ENCODE measurements around the gene SPOCK1. TPM values are rescaled to one million over a fixed set of nuclear protein-coding genes. Genes with fewer than 3 reads are reported as not detected.

SPOCK1 gene
- polyA plus RNA-seq, 3 donors, result 1.8 to 5.7 (median 2.1) TPM

DNA sequence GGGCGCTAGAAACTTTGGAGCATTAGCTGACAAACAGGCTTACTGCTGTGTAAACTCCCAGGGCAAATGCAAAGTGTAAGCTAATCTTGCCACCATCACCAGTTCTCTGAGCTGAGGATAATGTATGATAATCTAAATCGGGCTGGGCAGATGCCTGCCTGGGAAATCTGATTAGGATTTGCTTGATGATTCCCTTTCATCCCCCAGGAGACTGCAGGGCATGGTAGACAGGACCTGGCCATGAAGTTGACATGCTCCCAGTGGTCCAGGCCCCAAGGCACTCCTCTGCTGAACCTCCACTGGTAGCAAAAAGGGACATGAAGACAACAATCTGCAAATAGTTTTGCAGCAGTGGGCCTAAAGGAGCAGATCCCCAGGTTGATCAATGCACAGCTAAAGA lies 317.5 kb downstream of the SPOCK1 start:
- H3K27me3 ChIP-seq (ENCODE audit: control insufficient read depth in 2 of 2, insufficient read depth in 2 of 2, low read length in 2 of 2), result no peaks in the 10 kb centered on the region
- no peaks in the 10 kb centered on the region for H3K79me2 ChIP-seq (ENCODE audit: insufficient read depth, low read length)
- no peak overlapping the region for H3K9ac ChIP-seq (ENCODE audit: insufficient read depth, low read length, poor library complexity, severe bottlenecking)
- no peaks in the 10 kb centered on the region for H4K20me1 ChIP-seq (ENCODE audit: insufficient read depth, low read length)
- no peak overlapping the region for H3K4me2 ChIP-seq (replicated peaks; ENCODE audit: extremely low read depth, low read length, poor library complexity, severe bottlenecking)
- no peak overlapping the region for H3K4me3 ChIP-seq (replicated peaks in 1 of 3; ENCODE audit: low read depth in 2 of 3, low read length in 3 of 3)
- no peaks in the 10 kb centered on the region for H3K36me3 Mint-ChIP-seq
- no peak overlapping the region for H2AFZ ChIP-seq (ENCODE audit: insufficient read depth, low read depth, low read length, poor library complexity, severe bottlenecking)
- H3K4me3 Mint-ChIP-seq, result no peak overlapping the region
- DNase-seq, result no peak
- no peaks in the 10 kb centered on the region for H3K36me3 ChIP-seq (replicated peaks in 1 of 2; ENCODE audit: control insufficient read depth in 1 of 2, insufficient read depth in 2 of 2, low read length in 2 of 2)
- H3K27ac Mint-ChIP-seq, result no peak overlapping the region
- no peaks in the 10 kb centered on the region for H3K4me1 Mint-ChIP-seq
- intact Hi-C loops (cut with micrococcal nuclease), result no loop called here
- H3K9me3 Mint-ChIP-seq, result peaks cover 0 to 2% (median 0%) of the 10 kb centered on the region in 7 donors
- no peaks in the 10 kb centered on the region for H3K4me1 ChIP-seq (ENCODE audit: control insufficient read depth in 1 of 2, insufficient read depth in 2 of 2, low read length in 2 of 2)
- WGBS (ENCODE audit: insufficient coverage), result 92% methylated on average over 2 of the region's 2 CpGs
- H3K9me3 ChIP-seq (replicated peaks in 1 of 2; ENCODE audit: control insufficient read depth in 1 of 2, insufficient read depth in 1 of 2, low read length in 2 of 2), result no peaks in the 10 kb centered on the region
- no peak overlapping the region for H3K27ac ChIP-seq (ENCODE audit: low read depth in 1 of 2, low read length in 2 of 2)
- H3K27me3 Mint-ChIP-seq (ENCODE audit: low read depth in 3 of 3), result peaks cover 2 to 4% (median 2%) of the 10 kb centered on the region in 3 donors
- TF ChIP-seq, protein P1, sequence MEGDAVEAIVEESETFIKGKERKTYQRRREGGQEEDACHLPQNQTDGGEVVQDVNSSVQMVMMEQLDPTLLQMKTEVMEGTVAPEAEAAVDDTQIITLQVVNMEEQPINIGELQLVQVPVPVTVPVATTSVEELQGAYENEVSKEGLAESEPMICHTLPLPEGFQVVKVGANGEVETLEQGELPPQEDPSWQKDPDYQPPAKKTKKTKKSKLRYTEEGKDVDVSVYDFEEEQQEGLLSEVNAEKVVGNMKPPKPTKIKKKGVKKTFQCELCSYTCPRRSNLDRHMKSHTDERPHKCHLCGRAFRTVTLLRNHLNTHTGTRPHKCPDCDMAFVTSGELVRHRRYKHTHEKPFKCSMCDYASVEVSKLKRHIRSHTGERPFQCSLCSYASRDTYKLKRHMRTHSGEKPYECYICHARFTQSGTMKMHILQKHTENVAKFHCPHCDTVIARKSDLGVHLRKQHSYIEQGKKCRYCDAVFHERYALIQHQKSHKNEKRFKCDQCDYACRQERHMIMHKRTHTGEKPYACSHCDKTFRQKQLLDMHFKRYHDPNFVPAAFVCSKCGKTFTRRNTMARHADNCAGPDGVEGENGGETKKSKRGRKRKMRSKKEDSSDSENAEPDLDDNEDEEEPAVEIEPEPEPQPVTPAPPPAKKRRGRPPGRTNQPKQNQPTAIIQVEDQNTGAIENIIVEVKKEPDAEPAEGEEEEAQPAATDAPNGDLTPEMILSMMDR (IDR thresholded peaks at IDR 0.05), result no peak

- WGBS (ENCODE audit: insufficient coverage), result no CpG with 5 or more reads among the region's 2 CpGs
- no peaks in the 10 kb centered on the region for H3K36me3 Mint-ChIP-seq
These were observed 319.9 kb downstream of the SPOCK1 start for GRCh38 chr5:137179203-137179602.

More at GRCh38 chr5:137179203-137179602, 319.9 kb downstream of the SPOCK1 start:
- H3K27ac Mint-ChIP-seq, result no peak overlapping the region
- Histone ChIP-seq H3K9ac (ENCODE audit: insufficient read depth, low read length, poor library complexity, severe bottlenecking) (no peak overlapping the region), H3K4me1 (ENCODE audit: control insufficient read depth in 1 of 2, insufficient read depth in 2 of 2, low read length in 2 of 2) (no peaks in the 10 kb centered on the region), H3K27me3 (ENCODE audit: control insufficient read depth in 2 of 2, insufficient read depth in 2 of 2, low read length in 2 of 2) (no peaks in the 10 kb centered on the region), H3K27ac (ENCODE audit: low read depth in 1 of 2, low read length in 2 of 2) (no peak overlapping the region), H3K79me2 (ENCODE audit: insufficient read depth, low read length) (no peaks in the 10 kb centered on the region), H3K4me2 (replicated peaks; ENCODE audit: extremely low read depth, low read length, poor library complexity, severe bottlenecking) (no peak overlapping the region), H3K36me3 (replicated peaks in 1 of 2; ENCODE audit: control insufficient read depth in 1 of 2, insufficient read depth in 2 of 2, low read length in 2 of 2) (no peaks in the 10 kb centered on the region), H3K4me3 (replicated peaks in 1 of 3; ENCODE audit: low read depth in 2 of 3, low read length in 3 of 3) (no peak overlapping the region), H2AFZ (ENCODE audit: insufficient read depth, low read depth, low read length, poor library complexity, severe bottlenecking) (no peak overlapping the region), H4K20me1 (ENCODE audit: insufficient read depth, low read length) (no peaks in the 10 kb centered on the region), H3K9me3 (replicated peaks in 1 of 2; ENCODE audit: control insufficient read depth in 1 of 2, insufficient read depth in 1 of 2, low read length in 2 of 2) (no peaks in the 10 kb centered on the region)
- H3K9me3 Mint-ChIP-seq, result peaks cover 0 to 3% (median 0%) of the 10 kb centered on the region in 7 donors
- H3K4me3 Mint-ChIP-seq, result no peak overlapping the region
- no peak for DNase-seq
- intact Hi-C loops (cut with micrococcal nuclease), result no loop called here
- peaks cover 2 to 4% (median 2%) of the 10 kb centered on the region in 3 donors for H3K27me3 Mint-ChIP-seq (ENCODE audit: low read depth in 3 of 3)
- TF ChIP-seq, protein P1 (IDR thresholded peaks at IDR 0.05), result no peak
- H3K4me1 Mint-ChIP-seq, result no peaks in the 10 kb centered on the region
